Gastroesophageal sphincter (tissue), 3 donors: ENCODE data around the gene JPH4.

Experiments used
- EP300 ChIP-seq: sonication (generic); formaldehyde crosslinking; IDR thresholded peaks from one replicate; pipeline ENCODE4 v1.6.1; 2017; ENCODE audit warnings: antibody characterized with exemption, mild to moderate bottlenecking
- POLR2A ChIP-seq, 2 donors: fragments of 450-650 bp; IDR thresholded peaks; one replicate each; pipeline ENCODE4 v1.6.1; 2017; ENCODE audit warnings: antibody characterized with exemption in 2 of 2, mild to moderate bottlenecking in 2 of 2, moderate library complexity in 1 of 2
- TF ChIP-seq, protein P1 (sequence below), 4 experiments: fragments of 200-600 bp in 2 of 4; fragments of 450-650 bp in 2 of 4; sonication (generic) in 1 of 4; IDR thresholded peaks; one replicate each; pipeline ENCODE4 v1.5.1; 2017 to 2019; ENCODE audit warnings: antibody characterized with exemption in 4 of 4, mild to moderate bottlenecking in 2 of 4, moderate library complexity in 2 of 4

DNA sequence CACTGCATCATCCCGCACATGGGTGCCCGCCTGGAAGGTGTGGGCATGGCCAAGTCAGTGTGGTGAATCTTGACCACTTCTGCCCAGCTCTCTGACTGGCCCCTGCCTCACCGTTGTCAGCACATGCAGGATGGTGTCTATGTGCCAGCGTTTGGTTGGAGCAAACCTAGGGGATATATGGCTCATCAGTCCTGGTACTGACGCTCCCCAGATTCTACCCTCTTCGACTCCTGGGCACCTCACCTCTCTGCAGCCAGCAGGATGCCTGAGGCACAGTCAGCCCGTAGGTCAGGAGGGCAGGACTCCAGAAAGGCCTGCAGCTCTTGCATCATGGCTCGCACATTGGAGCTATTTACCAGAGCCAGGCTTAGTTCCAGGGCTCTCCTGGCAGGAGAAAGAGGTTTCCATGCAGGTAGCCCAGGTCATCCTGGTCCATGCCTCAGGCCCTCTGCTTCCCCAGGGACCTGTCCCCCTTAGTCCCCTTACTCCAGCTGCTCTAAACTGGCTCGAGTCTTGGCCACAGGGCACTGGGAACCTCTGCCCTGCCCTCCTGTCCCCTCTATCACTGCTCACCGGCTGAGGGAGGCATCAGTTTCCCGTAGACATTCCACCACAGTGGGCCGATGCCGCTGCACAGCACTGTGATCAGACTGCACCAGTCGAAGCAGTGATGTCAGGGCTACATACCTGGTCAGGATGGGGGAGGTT is 15.0 kb downstream of the JPH4 start:
- TF ChIP-seq, protein P1, sequence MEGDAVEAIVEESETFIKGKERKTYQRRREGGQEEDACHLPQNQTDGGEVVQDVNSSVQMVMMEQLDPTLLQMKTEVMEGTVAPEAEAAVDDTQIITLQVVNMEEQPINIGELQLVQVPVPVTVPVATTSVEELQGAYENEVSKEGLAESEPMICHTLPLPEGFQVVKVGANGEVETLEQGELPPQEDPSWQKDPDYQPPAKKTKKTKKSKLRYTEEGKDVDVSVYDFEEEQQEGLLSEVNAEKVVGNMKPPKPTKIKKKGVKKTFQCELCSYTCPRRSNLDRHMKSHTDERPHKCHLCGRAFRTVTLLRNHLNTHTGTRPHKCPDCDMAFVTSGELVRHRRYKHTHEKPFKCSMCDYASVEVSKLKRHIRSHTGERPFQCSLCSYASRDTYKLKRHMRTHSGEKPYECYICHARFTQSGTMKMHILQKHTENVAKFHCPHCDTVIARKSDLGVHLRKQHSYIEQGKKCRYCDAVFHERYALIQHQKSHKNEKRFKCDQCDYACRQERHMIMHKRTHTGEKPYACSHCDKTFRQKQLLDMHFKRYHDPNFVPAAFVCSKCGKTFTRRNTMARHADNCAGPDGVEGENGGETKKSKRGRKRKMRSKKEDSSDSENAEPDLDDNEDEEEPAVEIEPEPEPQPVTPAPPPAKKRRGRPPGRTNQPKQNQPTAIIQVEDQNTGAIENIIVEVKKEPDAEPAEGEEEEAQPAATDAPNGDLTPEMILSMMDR (IDR thresholded peaks at IDR 0.05) = no peak
- TF ChIP-seq POLR2A (IDR thresholded peaks at IDR 0.05) = no peak
- no peak for TF ChIP-seq EP300
